HG03103 (cell line): ENCODE measurements around the gene EBLN1.

Source experiments
- ATAC-seq: cut with Tn5 transposase; IDR thresholded peaks from one replicate; pipeline ENCODE4 v1.9.1; 2021; ENCODE audit warnings: low read depth; ENCODE audit not compliant: unreplicated experiment

The EBLN1 gene

DNA sequence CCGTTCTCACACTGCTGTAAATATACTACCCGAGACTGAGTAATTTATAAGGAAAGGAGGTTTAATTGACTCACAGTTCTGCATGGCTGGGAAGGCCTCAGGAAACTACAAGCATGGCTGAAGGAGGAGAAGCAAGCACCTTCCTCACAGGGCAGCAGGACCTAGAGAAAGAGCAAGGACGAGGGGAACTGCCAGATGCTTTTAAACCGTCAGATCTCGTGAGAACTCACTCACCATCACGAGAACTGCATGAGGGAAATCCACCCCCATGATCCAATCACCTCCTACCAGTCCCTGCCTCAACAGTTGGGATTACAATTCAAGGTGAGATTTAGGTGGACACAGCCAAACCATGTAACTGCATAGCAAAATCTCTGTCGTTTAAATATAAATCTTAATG, at the start of gene EBLN1:
TSS of gene EBLN1 (minus strand) at position 174 of the 400 bp plus-strand sequence. CDS start 8,032 bp downstream, outside the sequence.
- ATAC-seq = no peak

DNA sequence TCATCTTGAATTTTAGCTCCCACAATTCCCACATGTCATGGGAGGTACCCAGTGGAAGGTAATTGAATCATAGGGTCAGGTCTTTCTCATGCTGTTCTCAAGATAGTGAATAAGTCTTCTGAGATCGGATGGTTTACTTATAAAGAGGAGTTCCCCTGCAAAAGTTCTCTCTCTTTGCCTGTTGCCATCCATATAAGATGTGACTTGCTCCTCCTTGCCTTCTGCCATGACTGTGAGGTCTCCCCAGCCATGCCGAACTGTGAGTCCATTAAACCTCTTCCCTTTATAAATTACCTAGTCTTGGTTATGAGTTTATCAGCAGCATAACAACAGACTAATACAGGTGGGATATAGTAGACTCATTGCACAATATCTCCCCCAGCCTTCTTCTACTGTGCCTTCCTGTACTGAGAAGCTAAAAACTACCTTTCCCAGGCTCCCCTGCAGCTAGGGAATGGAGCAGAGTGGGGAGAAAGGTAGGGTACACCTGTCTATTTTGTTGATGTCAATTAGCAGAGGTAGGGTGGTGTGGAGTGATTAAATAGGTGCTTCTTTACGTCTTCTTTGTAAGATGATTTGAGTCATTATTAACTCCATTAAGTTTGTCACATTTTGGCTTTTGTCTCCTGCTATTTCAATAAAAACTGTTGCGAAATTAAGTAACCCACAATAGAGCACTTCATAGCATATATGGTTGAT, 48.2 kb upstream of the EBLN1 start:
- no peak for ATAC-seq

DNA sequence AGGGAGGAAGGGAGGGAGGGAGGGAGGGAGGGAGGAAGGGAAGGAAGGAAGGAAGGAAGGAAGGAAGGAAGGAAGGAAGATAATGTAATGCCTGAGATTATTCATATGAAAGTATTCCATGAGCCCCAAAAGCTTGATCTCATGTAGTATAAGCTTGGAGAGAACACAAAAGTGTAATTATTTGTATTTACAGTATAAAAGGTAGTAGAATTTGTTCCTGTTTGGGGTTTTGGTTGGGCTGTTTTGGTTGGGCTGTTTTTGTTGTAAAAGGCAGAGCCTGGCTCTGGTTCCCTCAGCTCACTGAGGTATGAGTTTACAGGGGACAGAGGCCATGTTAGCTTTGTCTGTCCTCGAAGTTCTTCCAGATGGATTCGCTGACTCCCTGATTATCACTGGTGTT, 45.3 kb upstream of the EBLN1 start:
- no peak for ATAC-seq

DNA sequence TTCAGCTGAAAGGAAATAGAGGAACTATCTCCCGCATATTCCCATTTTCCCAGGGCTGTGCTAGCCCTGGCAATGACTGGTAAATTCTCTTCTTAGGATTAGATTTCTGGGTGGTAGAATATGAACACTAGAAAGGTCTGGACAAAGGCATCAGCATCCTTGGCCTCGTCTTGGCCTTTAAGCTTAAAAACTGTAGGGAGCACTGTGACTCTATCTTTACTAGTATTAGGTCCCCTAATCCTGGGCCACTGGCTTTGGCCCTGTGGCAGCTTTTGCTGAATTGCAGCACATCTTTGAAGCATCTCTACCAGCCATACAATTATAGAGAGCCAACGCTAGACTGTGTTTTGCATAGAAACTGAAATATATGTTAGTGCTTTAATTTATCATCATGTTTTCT, 41.5 kb upstream of the EBLN1 start:
- ATAC-seq = no peak

DNA sequence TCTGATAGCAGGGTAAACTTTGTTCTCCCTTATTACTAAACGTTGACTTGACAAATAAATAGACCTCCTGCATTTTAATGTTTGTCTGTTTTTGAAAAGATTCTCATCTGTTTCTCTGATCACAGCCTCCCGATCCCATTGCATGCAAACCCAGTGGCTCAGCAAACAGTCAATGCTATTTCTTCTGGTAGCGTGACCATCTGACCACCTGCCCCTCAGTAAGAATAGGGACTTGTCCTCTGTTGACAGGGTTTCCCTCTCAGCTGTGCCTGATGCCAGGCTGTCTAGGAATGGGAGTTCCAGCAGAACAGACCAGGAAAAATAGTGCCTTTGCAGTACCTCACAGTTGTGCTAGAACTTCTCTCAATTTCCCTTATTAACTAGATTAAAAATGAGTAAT, 40.7 kb upstream of the EBLN1 start:
- no peak for ATAC-seq

DNA sequence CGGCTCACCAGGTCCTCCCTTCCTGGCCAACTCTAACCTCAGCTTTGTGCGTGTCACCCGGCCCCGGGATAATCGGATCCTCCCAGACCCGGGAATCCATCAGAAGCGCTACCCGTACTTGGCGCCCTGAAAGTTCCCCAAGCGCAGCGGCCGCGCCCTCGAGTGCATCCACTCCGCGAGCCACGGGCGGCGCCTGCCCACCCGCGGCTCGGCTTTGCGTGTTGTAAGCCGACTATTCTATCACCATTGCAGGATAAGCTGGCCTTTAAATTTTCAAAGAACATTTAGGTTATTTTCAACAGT, 35.7 kb upstream of the EBLN1 start:
- no peak for ATAC-seq

DNA sequence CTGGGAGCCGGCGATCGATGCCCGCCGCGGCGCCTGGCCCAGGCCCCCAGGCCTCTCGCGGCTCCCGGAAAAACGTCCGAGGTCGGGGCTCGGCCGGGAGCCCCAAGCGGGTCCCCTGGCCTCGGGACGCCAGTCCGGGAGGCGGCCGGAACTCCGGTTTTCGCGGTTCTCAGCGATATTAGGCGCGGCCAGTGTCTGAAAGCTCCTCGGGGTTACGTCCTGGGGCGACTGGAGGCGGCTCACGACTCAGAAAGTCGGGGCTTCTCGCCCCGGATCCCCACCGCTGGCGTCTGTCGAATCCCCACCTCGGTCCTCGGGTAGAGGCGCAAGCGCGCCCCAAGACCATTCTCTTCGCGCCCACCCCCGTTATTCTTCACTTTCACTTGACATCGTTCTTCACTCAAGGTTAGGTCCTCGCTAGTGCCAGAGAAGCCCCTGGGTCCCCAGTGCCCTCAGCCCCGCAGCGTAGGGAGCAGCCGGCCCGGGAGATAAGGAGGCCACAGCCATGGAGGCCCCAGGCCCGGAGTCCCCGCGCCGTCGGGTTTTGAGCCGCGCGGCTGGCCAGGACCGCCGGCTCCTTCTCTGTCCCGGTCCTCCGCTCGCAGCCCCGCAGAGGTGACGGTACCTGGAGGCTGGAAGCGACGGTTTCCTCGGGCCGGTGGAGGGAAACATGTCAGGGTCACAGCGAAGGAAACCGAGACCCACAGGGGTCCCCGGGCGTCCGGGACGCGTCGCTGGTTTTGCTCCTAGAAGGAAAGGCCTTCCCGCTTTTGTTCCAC, 35.2 kb upstream of the EBLN1 start:
- ATAC-seq = peak; percentile 19

DNA sequence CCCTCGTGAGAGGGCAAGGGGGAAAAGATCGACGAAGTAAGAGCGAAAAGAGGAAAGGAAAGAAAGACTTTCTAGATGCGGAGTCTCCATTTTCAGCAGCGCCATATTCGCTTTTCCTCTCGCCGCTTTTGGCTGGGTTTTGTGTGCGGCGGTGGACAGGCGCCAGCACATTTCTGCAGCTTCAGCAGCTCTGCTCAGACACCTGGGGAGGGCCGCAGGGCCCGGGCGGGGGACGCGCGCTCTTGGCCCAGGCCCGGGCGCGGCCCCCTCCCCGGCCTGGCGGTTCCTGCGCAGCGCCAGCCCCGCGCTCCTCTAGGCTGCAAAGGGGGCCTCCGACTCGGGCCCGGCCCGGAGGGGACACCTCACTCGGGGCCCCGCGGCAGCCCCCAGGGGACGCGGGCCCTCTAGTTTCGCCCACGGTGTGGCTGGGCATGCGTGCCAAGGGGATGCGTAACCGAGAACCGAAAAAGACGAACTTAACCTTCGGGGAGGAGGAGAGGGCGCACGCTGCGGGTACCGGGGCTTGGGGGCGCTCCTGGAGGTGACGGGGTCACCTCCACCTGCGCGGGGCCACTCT, 34.5 kb upstream of the EBLN1 start:
- peak; percentile 47 for ATAC-seq

DNA sequence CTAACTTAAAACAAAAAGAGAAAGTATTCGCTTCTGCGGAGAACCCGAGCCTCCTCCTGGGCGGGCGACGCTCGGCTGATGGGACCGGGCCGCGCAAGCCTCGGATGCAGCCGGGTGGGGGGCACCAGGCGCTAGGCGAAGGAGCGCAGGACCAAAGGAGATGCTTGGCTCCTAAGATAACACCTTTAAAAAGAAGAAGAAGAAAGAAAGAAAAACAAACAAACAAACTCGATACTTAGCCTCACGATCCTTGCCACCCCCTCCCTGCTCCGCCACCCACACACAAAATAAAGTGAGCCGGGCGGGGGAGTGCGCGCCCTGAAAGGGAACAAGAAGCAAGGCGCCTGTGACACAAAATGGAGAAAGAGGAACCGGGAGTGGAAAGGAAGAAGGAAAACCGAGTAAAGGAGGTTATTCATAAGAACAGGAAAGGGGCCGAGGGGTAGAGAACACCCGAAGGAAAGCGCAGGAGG, 34.0 kb upstream of the EBLN1 start:
- ATAC-seq = peak; percentile 41

DNA sequence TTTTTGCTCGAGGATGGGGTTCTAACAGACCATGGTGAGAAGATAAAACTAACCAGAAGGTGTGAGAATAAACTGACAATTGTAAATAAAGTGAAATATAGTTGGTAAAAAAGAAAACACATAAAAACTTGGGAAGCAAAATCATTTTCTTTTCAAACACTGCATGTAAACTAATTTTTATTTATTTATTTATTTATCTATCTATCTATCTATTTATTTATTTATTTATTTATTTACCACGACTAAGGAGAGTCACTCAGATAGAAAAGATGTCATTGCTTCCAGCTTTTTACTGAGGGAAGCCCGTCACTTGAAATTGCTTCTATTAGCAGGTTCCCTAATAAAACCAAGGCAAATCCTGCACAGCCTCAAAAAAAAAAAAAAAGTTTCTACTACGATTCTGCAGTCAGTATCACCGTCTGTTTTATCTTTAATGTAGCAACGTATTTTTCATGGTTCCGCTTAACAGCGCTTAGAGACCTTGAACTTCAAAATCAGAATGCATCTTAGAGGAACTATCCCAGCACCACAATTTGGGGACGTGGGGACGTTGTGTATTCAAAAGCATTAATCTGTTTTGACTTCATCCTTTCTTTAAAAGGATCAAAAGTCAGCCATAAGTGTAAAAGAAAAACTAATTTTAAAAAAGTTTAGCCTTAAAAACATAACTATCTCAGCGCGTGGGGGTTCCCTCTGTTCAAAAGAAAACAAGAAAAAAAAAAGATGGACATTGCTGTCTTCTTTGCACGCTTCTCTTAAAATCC, 33.3 kb upstream of the EBLN1 start:
- ATAC-seq = no peak

DNA sequence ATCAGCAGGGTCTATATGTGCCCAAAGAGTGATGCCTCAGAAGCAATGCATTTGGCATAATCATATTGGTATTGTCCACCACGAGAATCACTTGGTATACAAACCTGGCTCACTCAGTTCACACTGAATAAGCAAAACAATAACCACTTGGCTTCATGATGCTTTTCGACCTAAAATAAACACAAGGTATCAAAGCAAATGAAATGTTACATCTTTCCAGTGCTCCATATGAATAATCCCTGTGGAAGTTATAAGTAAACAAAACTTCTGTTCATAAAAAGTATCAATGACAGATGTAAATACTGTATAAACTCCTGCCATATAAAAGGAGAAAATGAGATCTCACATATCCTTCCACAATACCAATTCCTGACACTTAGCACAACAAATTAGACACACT, 29.8 kb upstream of the EBLN1 start:
- no peak for ATAC-seq

DNA sequence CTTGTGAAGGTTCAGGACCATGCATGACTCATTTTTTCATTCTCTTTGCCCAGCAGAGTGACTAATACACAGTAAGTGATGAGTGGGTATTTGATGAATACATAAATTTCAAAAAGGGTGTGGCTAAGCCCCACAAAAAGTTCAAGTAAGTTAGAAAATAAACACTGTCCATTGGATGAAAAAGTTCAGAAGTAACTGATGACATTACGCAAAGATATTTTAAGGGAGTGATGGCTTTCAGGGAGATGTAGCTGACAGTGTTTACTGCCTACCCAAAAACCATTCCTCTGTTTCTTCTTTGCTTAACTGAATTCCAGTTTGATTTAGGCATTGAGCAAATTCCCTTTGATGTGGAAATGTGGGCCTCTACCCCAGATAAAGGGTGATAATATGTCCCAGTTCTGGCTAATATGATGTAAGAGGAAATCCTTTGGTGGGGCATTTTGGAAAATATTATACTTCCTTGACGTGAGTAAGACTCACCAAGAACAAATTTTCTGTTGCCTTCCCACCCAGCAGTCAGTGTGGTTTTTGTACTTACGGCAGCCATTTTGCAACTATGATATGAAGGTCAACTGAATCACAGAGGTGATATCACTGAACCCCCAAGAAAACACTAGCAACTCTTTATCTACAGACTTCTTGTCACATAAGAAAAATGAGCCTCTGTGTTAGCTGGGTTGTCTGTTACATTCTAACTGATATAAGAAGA, 29.0 kb upstream of the EBLN1 start:
- ATAC-seq = no peak

DNA sequence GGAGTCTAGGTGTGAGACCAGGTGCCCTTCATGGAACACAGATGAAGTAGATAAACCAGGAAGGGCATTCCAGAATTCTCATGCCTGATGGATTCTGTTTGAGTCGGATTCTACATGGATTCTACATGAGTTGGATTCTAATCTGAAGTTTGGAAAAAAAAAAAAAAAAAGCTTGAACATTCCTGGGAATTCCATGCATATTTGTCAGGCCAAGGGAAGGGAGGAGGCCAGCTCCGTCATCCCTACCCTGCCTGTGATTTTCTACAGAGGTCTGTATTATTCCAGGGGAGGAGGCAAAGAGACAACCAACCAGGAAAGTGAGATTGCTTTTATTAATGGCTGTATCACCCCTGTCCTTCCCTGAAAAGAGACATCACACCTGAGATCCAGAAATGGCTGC, 27.8 kb upstream of the EBLN1 start:
- no peak for ATAC-seq

DNA sequence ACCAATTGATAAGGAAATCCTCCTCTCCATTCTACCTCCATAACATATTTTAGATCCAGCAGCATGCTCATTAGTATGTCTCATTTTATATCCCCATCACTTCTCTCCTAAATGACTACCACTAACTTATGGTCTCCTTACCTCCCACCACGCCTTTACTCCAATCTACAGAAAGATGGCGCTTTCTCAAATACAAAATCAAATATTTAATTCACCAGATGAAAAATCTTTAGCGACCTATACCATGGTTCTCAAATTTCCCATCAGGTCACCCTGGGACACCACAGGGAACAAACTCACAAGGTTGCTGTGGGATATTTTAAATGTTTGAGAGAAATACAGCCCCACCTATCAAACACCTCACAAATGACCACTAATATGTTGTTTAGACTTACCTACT, 27.0 kb upstream of the EBLN1 start:
- ATAC-seq = no peak

DNA sequence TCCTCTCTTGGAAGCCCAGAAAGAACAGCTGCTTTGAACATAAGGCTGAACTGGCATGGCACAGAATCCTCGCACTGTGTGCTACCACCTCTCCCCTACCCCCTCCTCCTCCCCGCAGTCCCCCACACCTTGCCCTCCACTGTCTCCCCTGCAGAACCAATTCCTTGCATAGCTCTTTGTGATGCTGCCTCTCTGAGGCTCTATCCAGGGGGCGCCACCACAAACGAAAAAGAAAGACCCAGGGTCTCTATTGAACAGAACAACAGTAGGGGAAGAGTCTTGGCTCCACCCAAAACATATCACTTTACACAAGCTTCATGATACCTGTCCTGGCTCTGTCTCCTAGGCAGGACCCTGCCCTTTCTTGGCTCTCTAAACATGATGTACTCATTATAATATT, 26.2 kb upstream of the EBLN1 start:
- ATAC-seq = no peak

DNA sequence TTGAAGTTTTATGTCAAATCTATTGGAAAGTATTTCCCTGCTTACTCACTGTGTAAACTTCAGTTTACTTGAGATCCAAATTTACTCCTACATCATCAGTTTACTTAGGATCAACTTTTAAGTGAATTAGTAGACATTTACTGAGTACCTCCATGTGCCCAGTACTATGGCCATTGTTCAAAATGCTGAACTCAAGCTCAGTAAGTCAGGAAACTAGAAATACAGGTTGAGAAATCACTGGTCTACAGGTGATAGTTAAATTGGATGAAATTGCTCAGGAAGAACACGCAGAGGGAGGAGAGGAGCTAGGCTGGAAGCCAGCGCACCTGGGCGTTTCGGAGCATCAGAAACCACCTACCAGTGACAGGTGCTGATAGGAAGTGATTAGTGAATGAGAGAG, 25.5 kb upstream of the EBLN1 start:
- ATAC-seq = no peak

DNA sequence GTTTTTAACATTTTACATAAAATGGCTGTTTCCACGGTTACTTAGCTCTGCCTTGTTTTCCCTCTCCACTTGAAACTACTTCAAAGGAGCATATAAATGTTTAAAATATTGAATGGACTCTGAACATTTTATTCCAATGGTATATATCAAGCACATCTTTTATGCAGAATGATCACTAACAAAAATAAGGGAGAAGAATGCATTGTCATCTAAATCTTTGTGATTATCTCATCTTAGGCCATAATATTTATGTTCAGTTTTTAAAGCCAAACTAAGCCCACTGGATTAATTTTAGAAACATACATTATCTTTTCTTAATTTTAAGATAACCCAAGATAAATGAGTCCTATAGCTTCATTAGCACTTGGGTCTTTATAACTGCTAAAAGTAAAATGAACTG, 13.4 kb upstream of the EBLN1 start:
- ATAC-seq = no peak

DNA sequence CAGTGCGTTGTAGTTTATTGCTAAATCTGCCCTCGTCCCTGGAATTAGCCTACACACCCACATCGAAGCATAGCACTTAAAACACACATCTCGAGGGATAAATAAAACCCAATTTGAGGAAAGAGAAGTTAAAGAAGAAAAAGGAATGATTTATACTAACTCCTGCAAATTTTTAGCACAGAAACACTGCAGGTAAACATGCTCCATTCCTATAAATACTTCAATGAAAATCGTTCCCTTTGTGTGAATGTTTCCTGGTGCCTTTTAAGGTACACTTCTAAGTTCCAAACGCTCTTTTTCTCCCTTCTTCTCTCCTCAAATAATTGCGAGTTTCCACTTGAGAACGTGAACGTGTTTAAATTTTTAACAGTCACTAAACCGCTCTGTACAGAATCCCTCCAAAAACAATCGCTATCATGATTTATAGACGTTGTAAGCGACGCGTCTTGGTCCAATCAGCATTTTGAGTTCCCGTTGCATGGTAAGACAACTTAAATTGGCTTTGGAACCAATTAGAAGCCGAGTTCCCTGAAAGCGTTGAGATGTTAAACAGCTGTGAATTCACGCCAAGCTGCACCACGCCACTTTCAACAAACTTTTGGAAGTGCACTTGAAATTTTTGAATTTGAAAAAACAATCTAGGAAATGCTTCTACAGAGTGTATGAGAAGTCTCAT, 12.5 kb upstream of the EBLN1 start:
- ATAC-seq = no peak

DNA sequence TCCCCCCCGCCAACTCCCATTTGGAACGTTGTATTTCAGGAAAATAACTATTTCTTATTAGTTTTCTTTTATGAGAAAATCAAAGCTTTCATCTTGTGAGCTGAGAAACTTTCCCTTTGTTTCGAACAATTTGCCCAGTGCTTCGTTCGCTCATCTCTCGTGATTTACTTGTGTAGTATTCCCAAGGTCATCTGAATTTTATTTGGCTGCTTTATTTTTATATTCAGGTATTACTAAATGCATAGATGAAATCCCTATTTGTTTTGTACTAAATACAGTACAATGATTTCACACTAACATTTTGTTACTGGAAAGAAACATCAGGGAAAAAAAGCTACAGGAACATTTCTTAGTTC, 12.0 kb upstream of the EBLN1 start:
- no peak for ATAC-seq
